Fibroblast of skin of right biceps (primary cell): ENCODE data around the gene GNAI1.

ENCODE experiments used
- DNase-seq: peaks from one replicate; pipeline ENCODE4 v3.0.0-alpha.2; 2013

GNAI1 gene

DNA sequence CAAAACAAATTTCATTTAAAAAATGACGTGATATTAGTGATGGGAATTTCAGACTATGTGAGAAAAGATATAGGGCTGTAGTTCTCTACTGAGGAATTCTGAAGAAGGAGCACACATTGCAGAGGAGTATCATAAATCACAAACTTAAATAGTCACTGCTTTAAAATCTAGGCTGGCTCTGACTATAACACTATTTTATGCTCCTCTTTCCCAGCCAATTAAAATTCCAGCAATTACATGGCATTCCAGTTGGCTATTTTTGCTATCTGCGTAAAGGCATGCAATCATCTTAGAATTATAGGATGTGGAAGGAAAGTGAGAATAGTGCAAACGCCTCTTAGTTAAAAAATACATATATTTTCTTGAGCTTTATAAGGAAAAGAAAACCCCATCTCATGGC is 123.1 kb downstream of the GNAI1 start:
- peak; percentile 51 for DNase-seq

DNA sequence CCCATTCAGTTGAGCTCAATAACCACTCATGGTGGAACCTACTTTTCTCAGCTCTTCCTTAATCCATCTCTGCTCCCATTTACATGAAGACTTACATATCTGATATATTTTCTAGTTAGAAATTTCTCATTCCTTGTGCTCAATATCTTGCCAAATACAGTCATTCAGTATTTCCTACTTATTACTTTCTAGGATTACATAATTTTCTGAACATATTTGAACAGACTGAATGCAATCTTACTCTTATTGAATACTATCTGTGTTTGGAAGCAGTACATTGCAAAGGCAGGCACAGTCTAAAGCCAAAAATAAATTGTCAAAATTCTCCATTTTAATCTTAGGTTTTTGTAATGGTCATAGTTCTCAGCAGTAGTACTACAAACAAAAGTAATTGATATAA is 126.0 kb downstream of the GNAI1 start:
- DNase-seq = no peak

DNA sequence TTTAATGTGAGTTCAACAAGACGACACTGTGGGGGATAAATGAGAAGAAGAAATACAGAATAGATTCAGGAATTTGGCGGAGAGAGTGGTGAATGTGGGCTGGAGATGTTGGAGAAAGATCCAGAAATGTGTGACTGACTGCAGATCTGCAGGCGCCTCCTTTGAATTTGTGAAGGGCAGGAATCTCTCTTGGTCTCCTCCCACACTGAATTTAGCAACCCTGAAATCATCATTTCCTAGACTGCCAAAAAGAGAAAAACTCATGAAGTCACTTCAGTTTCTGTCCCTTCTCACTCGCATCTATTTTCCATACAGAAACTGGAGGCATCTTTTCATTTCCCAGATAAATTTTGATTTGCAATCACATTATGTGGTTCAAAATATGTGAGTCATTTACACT is 128.7 kb downstream of the GNAI1 start:
- peak; percentile 26 for DNase-seq

DNA sequence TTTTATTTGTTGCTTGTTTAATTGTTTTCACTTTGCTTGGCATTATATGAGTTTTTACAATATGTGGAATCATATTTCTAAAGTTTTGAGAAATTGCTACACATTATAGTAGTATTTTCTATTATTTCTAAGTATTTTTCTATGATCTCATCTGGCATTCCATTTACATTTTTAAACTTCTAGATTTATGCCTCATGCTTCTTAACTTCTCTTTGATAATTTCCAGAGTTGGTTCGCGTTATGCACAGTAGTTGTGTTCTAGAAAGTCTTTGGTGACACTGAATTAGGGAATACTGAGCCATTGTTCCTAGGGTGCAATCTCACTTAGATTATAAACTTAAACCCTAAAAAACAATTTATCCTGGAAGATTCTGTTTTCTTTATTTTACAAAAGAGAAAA is 129.2 kb downstream of the GNAI1 start:
- no peak for DNase-seq

DNA sequence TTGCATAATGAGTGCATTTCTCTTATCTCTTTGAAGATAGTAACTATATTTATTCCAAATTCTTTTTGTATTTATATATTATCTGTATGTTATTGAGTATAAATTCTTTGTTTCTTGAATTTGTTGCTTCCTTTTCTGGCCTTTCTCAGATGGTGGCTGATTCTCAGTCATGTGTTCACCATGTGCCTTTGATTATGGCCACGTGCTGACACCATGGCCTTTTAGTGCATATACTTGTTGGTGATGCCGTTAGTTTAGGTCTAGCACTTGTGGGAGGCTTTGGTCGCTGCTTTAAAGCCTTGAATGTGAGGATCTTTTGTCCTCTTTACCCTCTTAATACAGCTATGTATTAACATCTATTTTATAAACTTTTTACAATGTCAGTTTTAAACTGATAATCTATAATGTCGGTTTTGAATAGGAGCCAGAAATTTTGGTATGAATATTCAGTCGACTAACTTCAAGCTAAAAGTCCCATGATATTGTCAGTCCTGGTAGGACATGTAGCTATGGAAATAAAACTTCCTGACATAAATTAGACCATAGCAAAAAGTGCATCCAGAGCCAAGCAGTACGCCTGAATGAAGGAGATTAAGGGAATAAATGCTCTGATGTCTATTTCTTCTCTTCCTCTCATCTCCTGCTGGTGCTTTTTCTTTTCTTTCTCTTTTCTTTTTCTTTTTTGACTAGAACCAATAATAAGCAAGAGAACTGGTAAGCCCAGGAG is 130.3 kb downstream of the GNAI1 start:
- DNase-seq = no peak

DNA sequence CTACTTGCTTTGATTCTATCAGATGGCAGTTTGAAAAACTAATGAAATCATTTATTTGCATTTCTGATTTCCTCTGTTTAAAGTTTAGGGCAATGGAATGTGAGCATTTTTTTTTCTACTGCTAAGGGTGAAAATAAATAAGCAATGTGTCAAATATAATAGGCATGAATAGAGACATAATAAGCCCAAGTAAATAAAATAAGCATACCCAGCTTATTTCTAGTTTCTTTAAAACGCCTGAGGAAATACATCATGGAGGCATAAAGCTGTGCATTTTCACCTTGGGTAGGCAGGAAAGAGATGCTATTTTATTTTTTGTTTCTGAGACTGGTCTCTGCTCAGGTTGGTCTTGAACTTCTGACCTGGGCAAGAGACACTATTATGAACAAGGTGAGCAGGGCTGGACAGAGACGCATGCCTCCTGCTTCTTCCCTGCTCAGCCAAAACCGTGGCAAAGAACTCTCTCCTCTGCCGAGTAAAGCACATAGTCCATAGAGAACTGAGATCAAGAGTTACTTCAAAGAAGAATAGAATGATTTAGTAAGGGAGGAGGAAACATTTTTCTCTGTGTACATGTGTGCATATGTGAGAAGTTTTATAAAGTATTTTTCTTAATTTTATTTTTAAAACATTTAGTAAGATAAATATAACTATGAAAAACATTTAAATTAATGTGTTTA is 138.1 kb downstream of the GNAI1 start:
- no peak for DNase-seq

DNA sequence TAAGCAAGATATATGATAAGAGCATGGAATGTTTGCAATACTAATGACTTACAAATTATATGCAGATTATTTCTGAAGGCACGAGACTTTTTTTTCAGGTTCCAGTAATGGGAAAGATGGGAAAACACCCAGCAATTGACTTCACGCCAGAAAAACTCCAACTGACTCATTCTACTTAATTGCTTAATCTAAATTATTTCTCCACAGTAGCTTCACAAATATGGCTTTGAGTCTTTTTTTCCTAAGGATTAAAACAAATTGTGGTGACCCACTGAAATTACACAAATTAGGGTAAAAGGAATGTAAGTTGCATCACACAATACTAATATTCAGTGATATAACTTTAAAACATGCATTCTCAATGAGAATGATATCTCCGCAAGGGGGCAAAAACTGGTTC is 138.7 kb downstream of the GNAI1 start:
- DNase-seq = peak; percentile 82

DNA sequence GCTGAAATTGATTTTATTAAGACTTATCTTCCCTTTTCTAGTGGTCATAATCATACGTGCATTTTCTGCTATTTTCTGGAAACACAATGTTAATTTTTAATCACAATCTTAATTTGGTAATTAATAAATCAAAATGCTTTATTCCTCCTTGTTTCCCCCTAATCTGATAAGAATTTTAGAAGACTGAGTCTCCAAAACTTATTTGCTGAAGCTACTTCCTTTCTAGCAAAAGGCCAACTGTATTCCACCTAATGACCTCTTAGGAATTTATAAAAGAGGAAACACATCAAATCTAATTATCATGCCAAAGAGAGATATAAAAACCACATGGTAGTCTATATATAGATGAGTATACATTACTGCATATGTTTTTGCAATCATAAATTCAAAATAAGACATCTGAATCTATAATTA is 140.6 kb downstream of the GNAI1 start:
- peak; percentile 47 for DNase-seq
